HG02588 (cell line): Measurements from ENCODE around the gene GNS.
"Not testable (repeated sequence)": the region's sequence is repeated elsewhere in the genome, so short reads cannot be mapped to it uniquely, and the experiment has no call there.

Experiments
- ATAC-seq: cut with Tn5 transposase; IDR thresholded peaks from one replicate; pipeline ENCODE4 v1.9.1; 2021; ENCODE audit warnings: mild to moderate bottlenecking, moderate library complexity; ENCODE audit not compliant: unreplicated experiment

GNS gene

GRCh38 chr12:64780132-64780530 is 20.9 kb upstream of the GNS start:
- ATAC-seq: no peak

DNA sequence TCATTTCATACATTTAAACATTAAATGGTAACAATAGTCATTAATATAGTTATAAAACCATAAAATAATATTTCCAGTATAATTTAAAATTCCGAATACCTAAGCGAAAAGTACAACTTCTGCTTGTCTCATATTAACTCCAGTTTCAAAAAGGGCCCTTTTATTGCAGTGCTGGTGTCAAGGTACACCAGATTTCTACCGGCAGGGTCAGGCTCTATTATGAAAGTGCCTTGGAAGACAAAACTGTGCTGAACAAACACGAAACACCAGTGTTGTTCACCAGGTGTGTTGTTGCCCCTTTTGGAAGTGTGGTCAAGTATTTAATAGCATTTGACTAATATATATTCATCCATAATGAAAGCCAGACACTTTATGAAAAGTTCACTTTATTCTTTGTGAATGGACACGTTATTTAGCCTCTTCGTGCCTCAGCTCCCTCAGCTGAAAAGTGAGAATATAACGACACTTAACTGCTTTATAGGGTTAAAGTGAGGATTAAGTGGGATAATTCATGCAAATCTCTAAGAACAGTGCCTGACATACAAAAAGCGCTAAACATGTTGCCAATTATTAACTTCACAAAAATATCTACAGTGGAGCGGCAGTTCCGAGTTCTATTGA is 20.3 kb upstream of the GNS start:
- no peak for ATAC-seq

- not testable (repeated sequence) for ATAC-seq
Observed at GRCh38 chr12:64775147-64775736, 16.0 kb upstream of the GNS start.

DNA sequence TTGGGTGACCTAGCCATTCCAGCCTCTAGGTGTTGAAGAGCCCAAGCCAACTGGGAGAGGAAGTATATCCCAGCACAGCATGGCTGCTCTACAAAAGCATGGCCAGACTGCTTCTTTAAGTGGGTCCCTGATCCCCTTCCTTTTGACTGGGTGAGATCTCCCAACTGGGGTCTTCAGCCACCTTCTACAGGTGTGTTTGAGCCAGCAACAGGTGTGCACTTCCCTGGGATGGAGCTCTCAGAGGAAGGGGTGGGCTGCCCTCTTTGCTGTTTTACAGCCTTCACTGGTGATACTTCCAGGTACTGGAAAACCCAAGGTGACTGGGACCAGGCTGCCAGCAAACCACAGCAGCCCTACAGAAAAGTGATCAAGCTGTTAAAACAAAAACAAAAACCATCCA is 14.2 kb upstream of the GNS start:
- ATAC-seq: no peak

DNA sequence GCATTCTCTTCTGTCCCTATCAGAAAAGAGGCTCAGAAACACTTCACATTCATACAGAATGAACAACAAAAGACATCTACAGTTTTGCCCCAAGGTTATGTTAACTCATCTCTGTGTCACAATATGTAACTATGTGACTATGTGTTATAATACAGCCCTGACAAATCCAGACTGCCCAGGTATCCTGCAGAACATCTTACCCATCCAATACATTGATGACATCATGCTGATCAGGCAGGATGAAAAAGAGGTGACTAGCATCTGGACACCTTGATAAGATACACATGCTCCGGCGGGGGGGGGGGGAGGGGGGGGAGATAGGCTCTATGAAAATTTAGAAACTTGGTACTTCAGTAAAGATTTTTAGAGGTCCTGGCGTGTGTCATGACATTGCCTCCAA is 8.3 kb upstream of the GNS start:
- ATAC-seq: no peak

DNA sequence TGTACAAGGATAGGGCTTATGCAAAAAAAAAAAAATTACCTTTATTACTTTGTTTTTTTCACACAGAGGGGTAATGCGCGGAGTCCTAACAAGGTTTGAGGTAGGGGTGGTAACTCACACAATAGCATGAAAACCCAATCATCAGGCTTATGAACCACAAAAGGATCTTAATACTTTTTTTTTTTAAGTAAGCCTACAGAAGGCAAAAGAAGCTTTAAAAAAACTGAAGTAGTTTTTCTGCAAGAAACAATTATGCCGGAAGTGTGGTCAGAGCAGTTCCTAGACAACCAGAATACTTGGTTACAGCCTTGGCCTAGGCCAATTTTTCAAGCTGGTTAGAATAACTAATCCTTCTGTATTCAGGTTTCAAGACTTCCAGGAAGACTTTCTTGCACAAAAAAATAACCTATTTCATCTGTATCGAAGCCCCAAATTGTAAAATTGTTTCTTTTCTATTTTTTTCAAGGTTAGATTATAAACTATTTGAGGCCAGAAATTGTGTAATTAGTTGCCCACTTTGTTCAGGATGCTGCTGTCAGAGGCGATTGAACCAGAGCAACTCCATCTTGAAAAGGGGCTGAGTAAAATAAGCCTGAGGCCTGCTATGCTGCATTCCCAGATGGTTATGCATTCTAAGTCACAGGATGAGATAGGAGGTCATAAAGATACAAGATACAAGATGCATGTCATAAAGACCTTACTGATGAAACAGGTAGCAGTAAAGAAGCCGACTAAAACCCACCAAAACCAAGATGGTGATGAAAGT is 1.8 kb upstream of the GNS start:
- no peak for ATAC-seq

- no peak for ATAC-seq
Observed at GRCh38 chr12:64757771-64758170, 1.4 kb downstream of the GNS start.

- ATAC-seq: peak; percentile 44
Observed at GRCh38 chr12:64756376-64756775, 2.8 kb downstream of the GNS start.

DNA sequence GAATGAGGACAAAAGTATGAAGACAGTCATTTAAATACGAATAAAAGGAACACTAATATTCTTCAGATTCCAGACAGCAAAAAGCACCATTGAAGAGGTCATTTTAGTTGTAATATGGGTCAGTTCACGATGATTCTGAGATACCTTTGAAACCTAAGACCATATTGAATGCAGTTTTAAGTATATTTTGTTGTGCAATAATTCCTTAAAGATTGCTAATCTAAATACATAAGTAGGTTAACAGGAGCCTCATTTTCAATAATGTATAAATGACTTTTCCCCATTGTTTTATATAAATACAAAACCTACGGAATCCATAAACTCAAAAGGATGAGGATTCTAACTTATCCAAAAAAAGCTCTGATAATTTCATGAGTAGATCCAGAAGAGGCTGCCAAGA is 5.8 kb downstream of the GNS start:
- ATAC-seq: no peak

GRCh38 chr12:64752833-64753238 is 6.4 kb downstream of the GNS start:
- ATAC-seq: no peak

DNA sequence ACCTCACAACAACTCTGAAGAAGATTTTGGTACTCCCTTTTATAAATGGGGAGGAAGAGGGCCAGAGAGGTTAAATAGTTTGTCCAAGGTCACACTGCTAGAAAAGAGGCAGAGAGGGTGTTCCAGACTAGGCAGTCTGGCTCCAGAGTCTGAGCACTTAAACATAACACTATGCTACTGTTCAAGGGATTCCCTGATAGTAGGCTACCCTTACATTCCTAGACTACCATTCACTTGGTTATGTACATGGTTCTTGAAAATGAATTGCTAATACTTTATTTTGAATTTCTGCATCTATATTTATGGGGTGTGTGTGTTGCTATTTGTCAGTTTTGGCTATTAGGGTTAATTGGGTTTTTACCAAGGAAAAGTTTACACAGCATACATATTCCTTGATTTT is 7.2 kb downstream of the GNS start:
- no peak for ATAC-seq

DNA sequence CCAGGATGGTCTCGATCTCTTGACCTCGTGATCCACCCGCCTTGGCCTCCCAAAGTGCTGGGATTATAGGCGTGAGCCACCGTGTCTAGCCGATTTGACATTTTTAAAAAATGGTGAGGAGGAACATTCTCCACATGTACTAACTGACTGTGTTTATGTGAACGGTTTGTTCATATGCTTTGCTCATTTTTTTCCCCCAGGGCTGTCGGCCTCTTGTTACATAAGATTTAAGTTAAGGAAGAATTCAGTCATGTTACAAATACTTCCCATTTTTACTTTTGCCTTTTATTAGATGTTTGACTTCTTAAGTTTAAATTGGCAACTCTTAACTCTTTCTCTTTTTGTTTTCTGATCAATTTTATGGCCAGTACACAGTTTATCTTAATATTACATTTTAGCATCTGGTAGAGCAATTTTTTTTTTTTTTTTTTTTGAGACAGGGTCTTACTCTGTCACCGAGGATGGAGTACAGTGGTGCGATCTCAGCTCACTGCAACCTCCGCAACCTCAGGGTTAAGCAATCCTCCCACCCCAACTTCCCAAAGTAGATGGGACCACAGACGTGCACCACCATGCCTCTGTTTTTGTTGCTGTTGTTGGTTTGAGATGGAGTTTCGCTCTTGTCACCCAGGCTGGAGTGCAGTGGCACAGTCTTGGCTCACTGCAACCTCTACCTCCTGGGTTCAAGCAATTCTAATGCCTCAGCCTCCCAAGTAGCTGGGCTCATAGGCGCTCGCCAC is 9.6 kb downstream of the GNS start:
- no peak for ATAC-seq

DNA sequence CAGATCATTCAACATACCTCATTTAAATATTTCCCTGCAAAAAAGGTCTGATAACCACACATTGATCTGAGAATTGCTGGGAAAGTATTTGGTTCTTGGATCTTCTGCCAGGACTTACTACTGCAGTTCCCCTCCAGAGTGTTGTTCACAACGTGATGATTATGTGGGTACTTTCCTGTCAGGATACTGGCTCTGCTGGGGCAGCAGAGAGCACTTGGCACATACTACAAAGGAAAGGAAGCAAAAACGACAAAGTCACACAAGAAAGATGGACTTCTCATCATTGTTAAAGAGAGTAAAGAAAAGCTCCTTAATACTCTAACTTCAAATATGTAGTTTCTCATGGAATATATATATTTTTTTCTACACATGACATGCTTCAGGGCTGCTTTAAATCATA is 11.5 kb downstream of the GNS start:
- no peak for ATAC-seq

DNA sequence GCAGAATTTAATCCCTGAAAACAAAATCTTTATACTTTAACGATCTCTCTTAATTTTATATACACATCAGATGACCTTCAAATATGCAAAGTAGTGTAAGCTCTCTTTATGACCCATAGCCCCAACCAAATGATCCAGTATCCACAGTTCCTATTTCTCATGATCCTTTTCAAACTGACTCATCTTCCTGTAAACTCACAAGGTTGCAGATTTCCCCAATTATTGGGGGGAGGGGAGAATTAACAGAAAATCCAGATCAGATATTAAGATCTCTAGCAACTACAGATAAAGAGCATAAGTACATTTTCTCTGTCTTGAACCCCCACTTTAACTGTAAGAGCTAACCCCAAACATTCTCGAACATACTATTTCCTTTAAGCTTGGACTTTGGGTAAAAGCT is 12.5 kb downstream of the GNS start:
- ATAC-seq: no peak

- ATAC-seq: no peak
Observed at GRCh38 chr12:64745980-64746379, 13.2 kb downstream of the GNS start.

DNA sequence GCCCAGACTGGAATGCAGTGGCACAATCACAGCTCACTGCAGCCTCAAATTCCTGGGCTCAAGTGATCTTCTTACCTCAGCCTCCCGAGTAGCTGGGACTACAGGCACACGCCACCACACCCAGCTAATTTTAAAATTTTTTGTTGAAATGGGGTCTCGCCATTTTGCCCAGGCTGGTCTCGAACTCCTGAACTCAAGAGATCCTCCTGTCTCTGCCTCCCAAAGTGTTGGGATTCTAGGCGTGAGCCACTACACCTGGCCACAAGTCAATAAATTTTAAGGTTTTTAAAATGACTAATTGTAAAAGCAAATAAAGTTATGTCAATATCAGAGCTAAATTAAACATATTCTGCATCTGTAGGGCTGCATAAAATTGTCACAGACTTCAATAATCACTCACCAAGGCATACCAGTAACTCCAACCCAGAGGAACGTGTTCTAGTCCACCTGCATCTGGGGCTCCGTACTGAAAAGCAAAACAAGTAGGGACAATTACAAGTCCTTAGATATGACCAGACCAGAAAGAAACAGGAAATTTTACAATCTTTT is 13.9 kb downstream of the GNS start:
- no peak for ATAC-seq

DNA sequence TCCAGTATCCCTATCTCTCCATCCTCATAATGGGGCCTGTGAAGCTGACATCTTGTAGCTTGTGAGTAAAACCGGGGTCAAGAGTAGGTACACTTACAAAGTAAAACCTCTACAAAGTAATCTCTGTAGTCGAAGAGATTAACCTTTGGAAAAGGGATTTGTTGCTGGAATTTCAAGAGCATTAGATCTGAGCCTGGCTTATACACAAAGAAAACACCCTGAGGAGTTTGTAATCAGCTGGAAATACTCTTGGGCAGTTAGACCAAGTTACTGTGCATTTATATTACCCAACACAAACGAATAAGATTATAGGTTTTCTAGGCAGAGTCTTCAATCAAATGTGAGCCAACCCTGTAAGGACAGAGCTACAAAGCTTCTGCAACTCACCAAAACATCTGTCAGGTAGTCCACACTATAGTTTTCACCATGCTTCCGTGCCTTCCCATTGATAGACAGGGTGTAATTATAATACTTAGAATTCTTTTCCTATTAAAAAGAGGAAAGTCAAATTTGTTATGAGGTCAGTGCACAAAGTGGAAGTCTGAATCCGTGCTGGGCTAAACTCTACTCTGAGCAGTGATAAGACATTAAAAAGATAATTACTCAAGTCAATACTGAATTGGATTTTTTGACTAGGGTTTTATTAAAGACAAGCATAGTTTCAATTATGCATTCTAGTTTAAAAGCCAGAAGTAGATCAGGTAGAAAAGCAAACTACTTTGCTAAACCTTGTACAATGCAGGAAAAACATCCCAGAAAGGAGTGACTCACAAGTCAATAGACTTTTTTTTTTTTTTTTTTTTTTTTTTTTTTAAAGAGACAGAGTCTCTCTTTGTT is 14.6 kb downstream of the GNS start:
- ATAC-seq: no peak

- ATAC-seq: no peak
Observed at GRCh38 chr12:64743206-64743605, 16.0 kb downstream of the GNS start.

DNA sequence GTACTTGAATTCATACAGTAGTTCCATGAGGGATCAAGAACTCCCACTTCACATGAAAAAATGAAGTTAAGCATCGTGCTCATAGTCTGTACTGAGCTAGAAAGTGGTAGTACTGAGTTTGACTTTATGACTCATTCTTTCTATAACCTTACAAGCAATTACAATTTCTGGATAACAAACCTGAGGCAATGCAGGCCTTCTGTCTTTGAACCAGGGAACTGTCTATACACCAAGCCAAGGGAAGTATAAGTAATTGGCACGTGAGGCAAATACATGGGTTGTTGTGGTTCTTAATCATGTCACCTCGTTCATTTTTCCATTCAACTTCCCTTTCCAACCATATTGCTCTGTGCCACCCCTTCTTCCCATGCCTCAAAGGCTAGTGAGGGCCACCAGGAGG is 16.8 kb downstream of the GNS start:
- no peak for ATAC-seq

DNA sequence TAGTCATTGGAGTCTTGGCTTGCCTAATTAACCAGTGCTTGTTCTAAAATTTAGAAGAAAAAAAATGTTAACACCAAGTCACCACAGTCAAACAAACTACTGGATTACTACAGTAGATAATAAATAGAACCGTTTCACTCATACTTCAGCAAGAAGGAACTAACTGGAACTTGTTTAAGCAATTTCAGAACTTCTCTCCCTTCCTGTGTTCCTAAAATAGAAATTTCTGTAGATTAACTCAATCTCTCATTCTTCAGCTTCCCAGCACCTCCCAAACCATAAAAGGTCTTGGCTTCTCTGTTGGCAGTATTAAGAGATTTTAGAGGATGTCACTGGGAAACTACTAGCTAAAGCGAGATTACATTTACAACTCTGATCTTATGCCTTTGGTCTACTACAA is 18.6 kb downstream of the GNS start:
- no peak for ATAC-seq

GRCh38 chr12:64739778-64740177 is 19.4 kb downstream of the GNS start:
- no peak for ATAC-seq
